ENCODE results near the gene ZKSCAN8.

- TF ChIP-seq POLR2AphosphoS5 (IDR thresholded peaks at IDR 0.05; ENCODE audit: insufficient read depth in 1 of 2, low read depth in 1 of 2) (no peak), POLR2A (IDR thresholded peaks at IDR 0.05) (no peak), CTCF (IDR thresholded peaks at IDR 0.05) (no peak)
These were observed 7.7 kb upstream of the ZKSCAN8 start for GRCh38 chr6:28134015-28134414.
